ENCODE results near the gene SACS.
"Not testable (repeated sequence)": the region's sequence is repeated elsewhere in the genome, so short reads cannot be mapped to it uniquely, and the experiment has no call there.

DNA sequence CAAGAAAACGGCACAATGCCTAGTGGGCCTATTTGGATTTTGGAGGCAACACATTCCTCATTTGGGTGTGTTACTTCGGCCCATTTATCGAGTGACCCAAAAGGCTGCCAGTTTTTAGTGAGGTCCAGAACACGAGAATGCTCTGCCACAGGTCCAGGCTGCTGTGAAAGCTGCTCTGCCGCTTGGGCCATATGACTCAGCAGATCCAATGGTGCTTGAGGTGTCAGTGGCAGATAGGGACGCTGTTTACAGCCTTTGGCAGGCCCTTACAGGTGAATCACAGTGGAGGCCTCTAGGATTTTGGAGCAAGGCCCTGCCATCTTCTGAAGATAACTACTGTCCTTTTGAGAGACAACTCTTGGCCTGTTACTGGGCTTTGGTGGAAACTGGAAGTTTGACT, 118.7 kb downstream of the SACS start:
- TF ChIP-seq EZH2 (IDR thresholded peaks at IDR 0.05; ENCODE audit: borderline replicate concordance, low read length); CTCF (conservative IDR thresholded peaks at IDR 0.05 in 1 of 2, IDR thresholded peaks at IDR 0.05 in 1 of 2; ENCODE audit: extremely low read depth in 1 of 2, insufficient read depth in 1 of 2, low read depth in 1 of 2, low read length in 2 of 2): not testable (repeated sequence)

All from mammary epithelial cell (primary cell).